Activated naive CD8-positive, alpha-beta T cell treated with anti-CD3 and anti-CD28 coated beads, Interleukin-2, amount 10 ng/mL, durations not matched to agents 7 days and 5 days (primary cell): ENCODE measurements around the gene CALHM5. TPM values are rescaled to one million over a fixed set of nuclear protein-coding genes. Genes with fewer than 3 reads are reported as not detected.

Source experiments
- ATAC-seq: fragments of 150-1000 bp; cut with Tn5 transposase; one replicate; pipeline ENCODE4 v1.10.0; 2021; ENCODE audit warnings: low read depth, moderate library complexity
- POLR2A ChIA-PET: fragments of 350-600 bp; sonication (Branson Sonifier 250); formaldehyde crosslinking; loops from one replicate; lab custom pipeline; 2021; ENCODE audit warnings: antibody characterized with exemption; lab: Charles Lee
- DNase-seq: peaks from one replicate; pipeline ENCODE4 v3.0.0; 2021
- H3K27ac Mint-ChIP-seq: one replicate; pipeline ENCODE4 v1.8.0; 2022; ENCODE audit warnings: mild to moderate bottlenecking, mixed read lengths
- H3K27me3 Mint-ChIP-seq: one replicate; pipeline ENCODE4 v1.8.0; 2022; ENCODE audit warnings: mild to moderate bottlenecking, moderate library complexity, mixed read lengths
- H3K36me3 Mint-ChIP-seq: one replicate; pipeline ENCODE4 v1.8.0; 2021; ENCODE audit warnings: mild to moderate bottlenecking, mixed read lengths
- H3K4me1 Mint-ChIP-seq: one replicate; pipeline ENCODE4 v1.8.0; 2021; ENCODE audit warnings: mixed read lengths
- H3K4me3 Mint-ChIP-seq: one replicate; pipeline ENCODE4 v1.8.0; 2022; ENCODE audit warnings: mild to moderate bottlenecking, moderate library complexity, mixed read lengths
- H3K9me3 Mint-ChIP-seq: one replicate; pipeline ENCODE4 v1.8.0; 2021; ENCODE audit warnings: mixed read lengths
- total RNA-seq, 2 experiments: library from RNA; stranded (reverse); gene quantifications; one replicate each; pipeline ENCODE4 v1.2.3, GENCODE V29; 2021

Gene CALHM5
- total RNA-seq, 2 experiments from 2014 or later: not detected

GRCh38 chr6:116564921-116565872, 53.8 kb downstream of the CALHM5 start:
- ATAC-seq (peak; percentile 66), DNase-seq (peak; percentile 35)
- no peaks in the 10 kb centered on the region for H3K9me3 Mint-ChIP-seq
- peak overlapping the region; percentile 26 for H3K4me3 Mint-ChIP-seq
- H3K36me3 Mint-ChIP-seq: no peaks in the 10 kb centered on the region
- no peak overlapping the region for H3K27ac Mint-ChIP-seq
- H3K4me1 Mint-ChIP-seq: peaks cover 13% of the 10 kb centered on the region
- POLR2A ChIA-PET: interaction anchor here (1.1 kb wide), 1 partner anchor 286 kb away, joined by 3 read pairs; the partner anchor contains the start of gene TSPYL1
- peaks cover 13% of the 10 kb centered on the region for H3K27me3 Mint-ChIP-seq

GRCh38 chr6:116568111-116568510, 56.7 kb downstream of the CALHM5 start:
- Mint-ChIP-seq H3K4me3 (no peak overlapping the region), H3K4me1 (peaks cover 17% of the 10 kb centered on the region), H3K9me3 (no peaks in the 10 kb centered on the region), H3K36me3 (peaks cover 2% of the 10 kb centered on the region), H3K27me3 (peaks cover 9% of the 10 kb centered on the region), H3K27ac (no peak overlapping the region)
- ATAC-seq: no peak
- DNase-seq: no peak
- POLR2A ChIA-PET: no interaction called here

GRCh38 chr6:116568821-116569755, 57.6 kb downstream of the CALHM5 start:
- H3K27me3 Mint-ChIP-seq: peaks cover 5% of the 10 kb centered on the region
- peaks cover 24% of the 10 kb centered on the region for H3K4me1 Mint-ChIP-seq
- H3K9me3 Mint-ChIP-seq: no peaks in the 10 kb centered on the region
- peaks cover 4% of the 10 kb centered on the region for H3K36me3 Mint-ChIP-seq
- POLR2A ChIA-PET: no interaction called here
- no peak overlapping the region for H3K27ac Mint-ChIP-seq
- no peak for DNase-seq
- H3K4me3 Mint-ChIP-seq: no peak overlapping the region
- ATAC-seq: no peak

- ATAC-seq (peak; percentile 93), DNase-seq (peak; percentile 95)
- Mint-ChIP-seq H3K4me1 (peaks cover 27% of the 10 kb centered on the region), H3K4me3 (peak within 1 kb of the TSS; percentile 97), H3K27ac (peak within 1 kb of the TSS; percentile 98), H3K36me3 (peaks cover 13% of the 10 kb centered on the region), H3K9me3 (no peaks in the 10 kb centered on the region), H3K27me3 (no peaks in the 10 kb centered on the region)
- POLR2A ChIA-PET: interaction anchor here (0.6 to 3.5 kb wide), 14 partner anchors 8 to 470 kb away, joined by 3 to 40 read pairs (median 4); partner anchors contain the start of genes KPNA5, NT5DC1, RSPH4A and TSPYL1
Observed at GRCh38 chr6:116570856-116571682, 59.6 kb downstream of the CALHM5 start, which contains the start of gene RWDD1. Gene RWDD1 (plus strand): TSS chr6:116571504. CDS start chr6:116571583, 79 bp downstream.

- ATAC-seq (no peak), DNase-seq (no peak)
- H3K27me3 Mint-ChIP-seq: no peaks in the 10 kb centered on the region
- H3K9me3 Mint-ChIP-seq: no peaks in the 10 kb centered on the region
- peak overlapping the region; percentile 98 for H3K27ac Mint-ChIP-seq
- POLR2A ChIA-PET: interaction anchor here (0.8 to 3.5 kb wide), 10 partner anchors 10 to 471 kb away, joined by 3 to 40 read pairs (median 5); partner anchors contain the start of genes KPNA5, NT5DC1, RSPH4A and TSPYL1
- peaks cover 19% of the 10 kb centered on the region for H3K36me3 Mint-ChIP-seq
- peak overlapping the region; percentile 97 for H3K4me3 Mint-ChIP-seq
- peaks cover 31% of the 10 kb centered on the region for H3K4me1 Mint-ChIP-seq
Observed at GRCh38 chr6:116571683-116572000, 60.2 kb downstream of the CALHM5 start.

GRCh38 chr6:116572162-116572561, 60.7 kb downstream of the CALHM5 start:
- peak overlapping the region; percentile 98 for H3K27ac Mint-ChIP-seq
- peak overlapping the region; percentile 97 for H3K4me3 Mint-ChIP-seq
- ATAC-seq (no peak), DNase-seq (no peak)
- H3K9me3 Mint-ChIP-seq: no peaks in the 10 kb centered on the region
- H3K4me1 Mint-ChIP-seq: peaks cover 33% of the 10 kb centered on the region
- H3K27me3 Mint-ChIP-seq: no peaks in the 10 kb centered on the region
- H3K36me3 Mint-ChIP-seq: peaks cover 20% of the 10 kb centered on the region
- POLR2A ChIA-PET: interaction anchor here (0.9 to 3.5 kb wide), 5 partner anchors 44 to 320 kb away, joined by 4 to 40 read pairs (median 8); partner anchors contain the start of genes KPNA5, RSPH4A and TSPYL1

Other genes starting within 250 kb of the CALHM5 start
- gene TSPYL1, start 231.7 kb upstream of the CALHM5 start, total RNA-seq: 10 to 100 TPM; 59.9 to 66.8 TPM
- 1 to 10 TPM; 3.9 to 4.1 TPM for gene DSE, start 140.7 kb upstream of the CALHM5 start, total RNA-seq
- 10 to 100 TPM; 23.2 to 26.7 TPM for gene CALHM6, start 50.3 kb upstream of the CALHM5 start, total RNA-seq
- not detected for gene TRAPPC3L, start 34.0 kb downstream of the CALHM5 start, total RNA-seq
- gene CALHM4, start 42.1 kb downstream of the CALHM5 start, total RNA-seq: not detected
- 10 to 100 TPM; 33.2 to 36.6 TPM for gene RWDD1, start 59.9 kb downstream of the CALHM5 start, total RNA-seq
- gene RSPH4A, start 104.8 kb downstream of the CALHM5 start, total RNA-seq: under 1 TPM; 0.14 to 0.22 TPM
- gene ZUP1, start 157.1 kb downstream of the CALHM5 start, total RNA-seq: 10 to 100 TPM; 18.4 to 20.8 TPM
- 10 to 100 TPM; 29.5 to 35.0 TPM for gene KPNA5, start 169.6 kb downstream of the CALHM5 start, total RNA-seq